ENCODE measurements around the gene BCL7C.
A peak's percentile ranks its signal among the peaks of the same experiment; 100 is the strongest.

Gene BCL7C

GRCh38 chr16:30912794-30913412, 19.0 kb upstream of the BCL7C start:
- DNase-seq, result no peak
- TF ChIP-seq POLR2A (IDR thresholded peaks at IDR 0.05; ENCODE audit: low read length) (no peak), GATA1 (IDR thresholded peaks at IDR 0.05; ENCODE audit: low read depth, low read length) (no peak)

DNA sequence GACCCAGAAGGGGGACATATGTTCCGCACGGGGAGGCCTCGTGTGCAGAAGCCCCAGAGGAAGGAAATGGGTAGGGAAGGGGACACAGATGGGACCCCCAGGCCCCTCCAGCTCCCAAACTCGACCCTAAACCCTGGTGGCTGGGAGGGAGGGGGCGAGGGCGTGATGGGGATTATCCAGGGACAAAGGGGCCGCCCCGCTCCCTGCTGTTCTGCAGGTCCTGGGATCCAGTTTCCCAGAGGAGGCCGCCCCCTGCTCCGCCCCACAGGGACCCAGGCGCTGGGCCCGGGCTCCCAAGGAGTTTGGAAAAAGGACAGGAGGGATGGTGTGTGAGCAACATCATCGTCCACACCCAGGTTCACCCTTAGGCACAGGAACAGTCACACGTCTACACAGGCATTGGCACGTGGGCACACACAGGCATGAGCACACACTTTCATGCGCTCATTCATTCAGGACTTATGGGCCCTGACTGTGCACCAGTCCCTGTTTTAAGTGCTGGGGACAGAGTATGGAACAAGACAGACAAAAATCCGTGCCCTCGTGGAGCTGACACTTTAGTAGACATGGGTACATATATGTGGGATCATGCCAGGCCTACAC, 16.7 kb upstream of the BCL7C start:
- no peak for DNase-seq
- TF ChIP-seq POLR2A (IDR thresholded peaks at IDR 0.05; ENCODE audit: low read length) (no peak), GATA1 (IDR thresholded peaks at IDR 0.05; ENCODE audit: low read depth, low read length) (no peak)

GRCh38 chr16:30907064-30907463, 13.2 kb upstream of the BCL7C start:
- no peak for TF ChIP-seq GATA1 (IDR thresholded peaks at IDR 0.05; ENCODE audit: low read depth, low read length)
- no peak for TF ChIP-seq POLR2A (IDR thresholded peaks at IDR 0.05; ENCODE audit: low read length)
- no peak for DNase-seq

DNA sequence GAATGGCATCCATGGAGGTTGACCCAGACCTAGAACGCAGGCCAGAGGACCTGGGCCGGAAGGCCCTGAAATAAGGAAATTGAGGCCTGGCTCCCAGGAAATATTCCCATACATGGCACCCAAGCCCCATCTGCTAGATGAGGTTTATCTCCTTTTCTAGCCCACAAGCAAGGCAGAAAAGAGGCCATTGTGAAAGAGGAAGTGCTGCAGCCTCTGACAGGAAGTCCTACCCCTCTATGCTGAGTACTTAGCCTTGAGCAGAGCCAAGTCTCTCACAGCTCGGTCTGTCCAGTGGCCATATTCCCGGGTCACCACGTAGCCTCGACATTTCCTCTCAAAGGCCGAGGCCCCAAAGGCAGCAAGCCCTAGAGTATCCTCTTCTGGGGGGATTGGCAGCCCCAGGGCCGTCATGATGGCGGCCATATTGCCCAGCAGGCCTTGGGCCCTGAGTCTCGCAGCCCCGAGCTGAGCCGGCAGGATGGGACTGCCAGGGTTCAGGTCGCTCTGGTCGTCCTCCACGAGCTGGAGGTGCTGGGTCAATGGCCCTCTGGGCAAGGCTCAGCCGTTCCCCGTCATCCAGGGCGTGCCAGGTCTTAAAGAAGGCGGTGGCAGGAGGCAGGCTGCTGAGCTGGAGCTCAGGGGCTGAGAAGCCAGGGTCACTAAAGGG, 10.4 kb upstream of the BCL7C start:
- TF ChIP-seq GATA1 (IDR thresholded peaks at IDR 0.05; ENCODE audit: low read depth, low read length) (no peak), POLR2A (IDR thresholded peaks at IDR 0.05; ENCODE audit: low read length) (no peak)
- no peak for DNase-seq

GRCh38 chr16:30903596-30903995, 9.7 kb upstream of the BCL7C start:
- no peak for DNase-seq

GRCh38 chr16:30903002-30903401, 9.1 kb upstream of the BCL7C start:
- DNase-seq, result no peak
- TF ChIP-seq GATA1 (IDR thresholded peaks at IDR 0.05; ENCODE audit: low read depth, low read length) (no peak), POLR2A (IDR thresholded peaks at IDR 0.05; ENCODE audit: low read length) (no peak)

More at GRCh38 chr16:30903596-30903995, 9.7 kb upstream of the BCL7C start:
- TF ChIP-seq POLR2A (IDR thresholded peaks at IDR 0.05; ENCODE audit: low read length) (no peak), GATA1 (IDR thresholded peaks at IDR 0.05; ENCODE audit: low read depth, low read length) (no peak)

DNA sequence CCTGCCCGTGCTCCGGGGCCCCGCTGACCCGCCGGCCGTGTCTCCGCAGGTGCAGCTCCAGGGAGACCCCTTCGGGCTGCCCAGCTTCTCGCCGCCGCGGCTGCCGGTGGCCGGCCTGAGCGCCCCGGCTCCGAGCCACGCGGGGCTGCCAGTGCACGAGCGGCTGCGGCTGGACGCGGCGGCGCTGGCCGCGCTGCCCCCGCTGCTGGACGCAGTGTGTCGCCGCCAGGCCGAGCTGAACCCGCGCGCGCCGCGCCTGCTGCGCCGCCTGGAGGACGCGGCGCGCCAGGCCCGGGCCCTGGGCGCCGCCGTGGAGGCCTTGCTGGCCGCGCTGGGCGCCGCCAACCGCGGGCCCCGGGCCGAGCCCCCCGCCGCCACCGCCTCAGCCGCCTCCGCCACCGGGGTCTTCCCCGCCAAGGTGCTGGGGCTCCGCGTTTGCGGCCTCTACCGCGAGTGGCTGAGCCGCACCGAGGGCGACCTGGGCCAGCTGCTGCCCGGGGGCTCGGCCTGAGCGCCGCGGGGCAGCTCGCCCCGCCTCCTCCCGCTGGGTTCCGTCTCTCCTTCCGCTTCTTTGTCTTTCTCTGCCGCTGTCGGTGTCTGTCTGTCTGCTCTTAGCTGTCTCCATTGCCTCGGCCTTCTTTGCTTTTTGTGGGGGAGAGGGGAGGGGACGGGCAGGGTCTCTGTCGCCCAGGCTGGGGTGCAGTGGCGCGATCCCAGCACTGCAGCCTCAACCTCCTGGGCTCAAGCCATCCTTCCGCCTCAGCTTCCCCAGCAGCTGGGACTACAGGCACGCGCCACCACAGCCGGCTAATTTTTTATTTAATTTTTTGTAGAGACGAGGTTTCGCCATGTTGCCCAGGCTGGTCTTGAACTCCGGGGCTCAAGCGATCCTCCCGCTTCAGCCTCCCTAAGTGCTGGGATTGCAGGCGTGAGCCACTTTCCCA, 8.4 kb upstream of the BCL7C start:
- peak; percentile 83 to 85 for DNase-seq
- no peak for TF ChIP-seq GATA1 (IDR thresholded peaks at IDR 0.05; ENCODE audit: low read depth, low read length)
- peak; percentile 56 for TF ChIP-seq POLR2A (IDR thresholded peaks at IDR 0.05; ENCODE audit: low read length)

GRCh38 chr16:30901201-30902028, 7.5 kb upstream of the BCL7C start:
- no peak for DNase-seq
- no peak for TF ChIP-seq POLR2A (IDR thresholded peaks at IDR 0.05; ENCODE audit: low read length)
- no peak for TF ChIP-seq GATA1 (IDR thresholded peaks at IDR 0.05; ENCODE audit: low read depth, low read length)

DNA sequence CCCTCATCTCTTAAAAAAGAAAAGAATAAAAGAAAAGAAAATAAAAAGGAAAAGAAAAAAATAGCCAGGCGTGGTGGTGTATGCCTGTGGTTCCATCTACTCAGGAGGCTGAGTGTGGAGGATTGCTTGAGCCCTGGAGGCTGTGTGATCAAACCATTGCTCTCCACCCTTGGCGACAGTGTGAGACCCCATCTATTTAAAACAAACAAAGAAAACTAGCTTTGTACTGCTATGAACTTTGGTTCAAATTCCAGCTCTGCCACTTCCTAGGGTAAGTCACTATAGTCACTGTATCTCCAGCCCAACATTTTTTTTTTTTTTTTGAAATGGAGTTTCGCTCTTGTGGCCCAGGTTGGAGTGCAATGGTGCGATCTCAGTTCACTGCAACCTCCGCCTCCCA, 6.7 kb upstream of the BCL7C start:
- no peak for DNase-seq
- no peak for TF ChIP-seq GATA1 (IDR thresholded peaks at IDR 0.05; ENCODE audit: low read depth, low read length)
- no peak for TF ChIP-seq POLR2A (IDR thresholded peaks at IDR 0.05; ENCODE audit: low read length)

GRCh38 chr16:30899794-30900193, 5.9 kb upstream of the BCL7C start:
- no peak for TF ChIP-seq POLR2A (IDR thresholded peaks at IDR 0.05; ENCODE audit: low read length)
- no peak for TF ChIP-seq GATA1 (IDR thresholded peaks at IDR 0.05; ENCODE audit: low read depth, low read length)
- no peak for DNase-seq

- peak; percentile 46 for TF ChIP-seq POLR2A (IDR thresholded peaks at IDR 0.05; ENCODE audit: low read length)
- no peak for TF ChIP-seq GATA1 (IDR thresholded peaks at IDR 0.05; ENCODE audit: low read depth, low read length)
- DNase-seq, result peak; percentile 90 to 91
These were observed 3.2 kb upstream of the BCL7C start for GRCh38 chr16:30896889-30897733.

GRCh38 chr16:30896261-30896888, 2.5 kb upstream of the BCL7C start, which contains the start of gene CTF1:
Gene CTF1, plus strand, starts transcription at chr16:30896614. Its CDS starts 30 bp downstream, at chr16:30896644.
- no peak for DNase-seq
- no peak for TF ChIP-seq GATA1 (IDR thresholded peaks at IDR 0.05; ENCODE audit: low read depth, low read length)
- no peak for TF ChIP-seq POLR2A (IDR thresholded peaks at IDR 0.05; ENCODE audit: low read length)
